ENCODE data around the gene KCTD5.

- no peak for TF ChIP-seq POLR2A (IDR thresholded peaks at IDR 0.05; ENCODE audit: low read depth, low read length)
- TF ChIP-seq CEBPB (IDR thresholded peaks at IDR 0.05; ENCODE audit: borderline replicate concordance in 1 of 2, low read depth in 2 of 2, low read length in 2 of 2): no peak
- no peak for TF ChIP-seq CTCF (IDR thresholded peaks at IDR 0.05 in 2 of 3, conservative IDR thresholded peaks at IDR 0.05 in 1 of 3; ENCODE audit: control insufficient read depth in 2 of 3, extremely low read depth in 1 of 3, insufficient read depth in 1 of 3, low read depth in 3 of 3, low read length in 3 of 3)
- no peak for TF ChIP-seq IKZF2 (IDR thresholded peaks at IDR 0.05)
- TF ChIP-seq JUND (IDR thresholded peaks at IDR 0.05; ENCODE audit: low read depth, low read length): no peak
- TF ChIP-seq BACH1 (IDR thresholded peaks at IDR 0.05; ENCODE audit: borderline replicate concordance): no peak
- TF ChIP-seq ESRRA (IDR thresholded peaks at IDR 0.05; ENCODE audit: low read length): no peak
- TF ChIP-seq HDAC2 (IDR thresholded peaks at IDR 0.05): no peak
- TF ChIP-seq ZNF217 (IDR thresholded peaks at IDR 0.05): no peak
- no peak for TF ChIP-seq ZBED1 (IDR thresholded peaks at IDR 0.05; ENCODE audit: borderline replicate concordance)
- no peak for TF ChIP-seq ETV6 (conservative IDR thresholded peaks at IDR 0.05 in 1 of 2, IDR thresholded peaks at IDR 0.05 in 1 of 2; ENCODE audit: borderline replicate concordance in 1 of 2, low read depth in 1 of 2)
- no peak for TF ChIP-seq ELK1 (IDR thresholded peaks at IDR 0.05; ENCODE audit: low read depth, low read length)
- no peak for TF ChIP-seq GABPA (IDR thresholded peaks at IDR 0.05; ENCODE audit: low read depth)
- TF ChIP-seq RAD21 (IDR thresholded peaks at IDR 0.05; ENCODE audit: insufficient read depth, low read depth, low read length): no peak
These were observed 54.9 kb downstream of the KCTD5 start for GRCh38 chr16:2737238-2737605.

Data from GM12878 (cell line).